Upper lobe of left lung (tissue), 4 donors: Measurements from ENCODE around the gene CRTC2.

ENCODE experiments used
- POLR2A ChIP-seq, 4 donors: fragments of 450-650 bp; IDR thresholded peaks; one replicate each; pipeline ENCODE4 v1.5.1; 2016 to 2017; ENCODE audit warnings: antibody characterized with exemption in 4 of 4, mild to moderate bottlenecking in 2 of 4
- POLR2AphosphoS5 ChIP-seq, 2 donors: sonication (generic); formaldehyde crosslinking; IDR thresholded peaks; one replicate each; pipeline ENCODE4 v1.5.1; 2017; ENCODE audit warnings: antibody characterized with exemption in 2 of 2
- TF ChIP-seq, protein P1 (sequence below), 6 experiments: fragments of 450-650 bp in 4 of 6; fragments of 200-600 bp in 2 of 6; sonication (generic) in 2 of 6; IDR thresholded peaks; one replicate each; pipeline ENCODE4 v1.5.1; 2016 to 2019; ENCODE audit warnings: antibody characterized with exemption in 6 of 6

DNA sequence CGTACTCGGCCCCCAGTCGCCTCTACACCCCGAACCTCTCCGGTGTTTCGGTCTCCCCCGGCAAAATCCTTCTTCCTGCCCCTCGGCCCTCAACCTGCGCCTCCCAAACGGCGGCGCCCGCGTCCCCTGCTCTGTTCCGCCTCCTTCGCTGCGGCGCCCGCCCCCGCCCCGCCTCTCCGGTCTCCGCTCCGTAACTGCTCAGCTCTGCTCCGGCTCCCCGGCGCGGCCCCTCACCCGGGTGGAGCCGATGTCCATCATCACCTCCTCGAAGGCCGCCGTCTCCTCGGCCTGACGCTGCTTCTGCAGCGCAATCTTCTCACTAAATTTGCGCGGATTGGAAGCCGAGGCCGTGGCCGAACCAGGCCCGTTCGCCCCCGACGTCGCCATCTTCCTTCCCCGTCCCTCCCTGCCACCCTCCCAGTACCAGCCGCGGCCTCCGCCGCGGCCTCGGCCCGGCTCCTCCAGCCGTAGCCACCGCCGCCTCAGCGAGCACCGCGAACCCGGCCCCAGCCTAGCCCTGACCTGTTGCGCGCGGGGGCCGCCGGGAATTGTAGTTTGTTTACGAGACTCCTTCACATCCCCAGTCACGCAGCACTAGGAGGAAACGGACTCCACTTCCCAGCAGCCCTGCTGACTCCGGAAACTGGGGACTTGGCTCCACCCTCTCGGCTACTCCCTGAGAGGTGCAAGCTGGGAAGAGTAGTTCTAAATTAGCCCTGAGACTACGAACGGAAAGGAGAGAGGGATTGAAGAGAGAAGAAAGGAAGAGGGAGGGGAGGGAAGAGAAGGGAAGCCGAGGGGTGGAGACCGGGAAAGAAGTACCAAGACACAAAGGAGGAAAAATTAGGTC is at the start of gene CRTC2:
- peak in 3 of 4 donors; percentile 43 to 88 (median 72) for TF ChIP-seq POLR2A (IDR thresholded peaks at IDR 0.05)
- TF ChIP-seq, protein P1, sequence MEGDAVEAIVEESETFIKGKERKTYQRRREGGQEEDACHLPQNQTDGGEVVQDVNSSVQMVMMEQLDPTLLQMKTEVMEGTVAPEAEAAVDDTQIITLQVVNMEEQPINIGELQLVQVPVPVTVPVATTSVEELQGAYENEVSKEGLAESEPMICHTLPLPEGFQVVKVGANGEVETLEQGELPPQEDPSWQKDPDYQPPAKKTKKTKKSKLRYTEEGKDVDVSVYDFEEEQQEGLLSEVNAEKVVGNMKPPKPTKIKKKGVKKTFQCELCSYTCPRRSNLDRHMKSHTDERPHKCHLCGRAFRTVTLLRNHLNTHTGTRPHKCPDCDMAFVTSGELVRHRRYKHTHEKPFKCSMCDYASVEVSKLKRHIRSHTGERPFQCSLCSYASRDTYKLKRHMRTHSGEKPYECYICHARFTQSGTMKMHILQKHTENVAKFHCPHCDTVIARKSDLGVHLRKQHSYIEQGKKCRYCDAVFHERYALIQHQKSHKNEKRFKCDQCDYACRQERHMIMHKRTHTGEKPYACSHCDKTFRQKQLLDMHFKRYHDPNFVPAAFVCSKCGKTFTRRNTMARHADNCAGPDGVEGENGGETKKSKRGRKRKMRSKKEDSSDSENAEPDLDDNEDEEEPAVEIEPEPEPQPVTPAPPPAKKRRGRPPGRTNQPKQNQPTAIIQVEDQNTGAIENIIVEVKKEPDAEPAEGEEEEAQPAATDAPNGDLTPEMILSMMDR (IDR thresholded peaks at IDR 0.05), result peak in 1 of 6 experiments; percentile 12
- TF ChIP-seq POLR2AphosphoS5 (IDR thresholded peaks at IDR 0.05), result peak; percentile 86 to 92
